Measurements from ENCODE around the gene OTUB1. TPM values are rescaled to one million over a fixed set of nuclear protein-coding genes. Genes with fewer than 3 reads are reported as not detected.

OTUB1 gene
- total and polyA plus RNA-seq, 2 of the 13 experiments (the other 11 are each of a cell fraction or from before 2014, with no cell fraction given), result 58.8 to 130 TPM

- TF ChIP-seq LBX2 (CRISPR knock-in tag; IDR thresholded peaks at IDR 0.05; ENCODE audit: borderline replicate concordance), result 0 out of 2 replicates have a peak, but pooled peaks have one; percentile 55
- TF ChIP-seq ZNF605 (CRISPR knock-in tag; IDR thresholded peaks at IDR 0.05), result peak; percentile 88
- TF ChIP-seq, protein P1, sequence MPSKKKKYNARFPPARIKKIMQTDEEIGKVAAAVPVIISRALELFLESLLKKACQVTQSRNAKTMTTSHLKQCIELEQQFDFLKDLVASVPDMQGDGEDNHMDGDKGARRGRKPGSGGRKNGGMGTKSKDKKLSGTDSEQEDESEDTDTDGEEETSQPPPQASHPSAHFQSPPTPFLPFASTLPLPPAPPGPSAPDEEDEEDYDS (CRISPR knock-in tag; IDR thresholded peaks at IDR 0.05), result peak; percentile 82
- peak; percentile 86 for TF ChIP-seq PHF20 (CRISPR knock-in tag; IDR thresholded peaks at IDR 0.05)
- no peak for TF ChIP-seq RARG (CRISPR knock-in tag; IDR thresholded peaks at IDR 0.05; ENCODE audit: low read depth)
- TF ChIP-seq ZNF781 (CRISPR knock-in tag; IDR thresholded peaks at IDR 0.05; ENCODE audit: borderline replicate concordance, not compliant biosample characterization), result no peak
- no peak for TF ChIP-seq SOX13 (IDR thresholded peaks at IDR 0.05)
- TF ChIP-seq SOX13 (CRISPR knock-in tag; conservative IDR thresholded peaks at IDR 0.05 in 1 of 2, IDR thresholded peaks at IDR 0.05 in 1 of 2), result 0 out of 4 replicates have a peak, but pooled peaks of 1 of the 2 experiments have one; percentile 20
- TF ChIP-seq CAMTA2 (CRISPR knock-in tag; IDR thresholded peaks at IDR 0.05; ENCODE audit: borderline replicate concordance), result peak; percentile 61; the same call in 1 of the 2 replicates
- no peak for TF ChIP-seq NONO (IDR thresholded peaks at IDR 0.05)
- 0 out of 2 replicates have a peak, but pooled peaks have one; percentile 49 for TF ChIP-seq NONO (CRISPR knock-in tag; conservative IDR thresholded peaks at IDR 0.05)
- TF ChIP-seq BHLHE40 (IDR thresholded peaks at IDR 0.05; ENCODE audit: low read length), result peak; percentile 71
- no peak; the same call in 1 of the 2 replicates for TF ChIP-seq ZBTB38 (CRISPR knock-in tag; IDR thresholded peaks at IDR 0.05)
- TF ChIP-seq ZNF24 (IDR thresholded peaks at IDR 0.05), result no peak
- TF ChIP-seq ZNF10 (CRISPR knock-in tag; IDR thresholded peaks at IDR 0.05; ENCODE audit: borderline replicate concordance, low read depth), result no peak
- TF ChIP-seq, protein P2, sequence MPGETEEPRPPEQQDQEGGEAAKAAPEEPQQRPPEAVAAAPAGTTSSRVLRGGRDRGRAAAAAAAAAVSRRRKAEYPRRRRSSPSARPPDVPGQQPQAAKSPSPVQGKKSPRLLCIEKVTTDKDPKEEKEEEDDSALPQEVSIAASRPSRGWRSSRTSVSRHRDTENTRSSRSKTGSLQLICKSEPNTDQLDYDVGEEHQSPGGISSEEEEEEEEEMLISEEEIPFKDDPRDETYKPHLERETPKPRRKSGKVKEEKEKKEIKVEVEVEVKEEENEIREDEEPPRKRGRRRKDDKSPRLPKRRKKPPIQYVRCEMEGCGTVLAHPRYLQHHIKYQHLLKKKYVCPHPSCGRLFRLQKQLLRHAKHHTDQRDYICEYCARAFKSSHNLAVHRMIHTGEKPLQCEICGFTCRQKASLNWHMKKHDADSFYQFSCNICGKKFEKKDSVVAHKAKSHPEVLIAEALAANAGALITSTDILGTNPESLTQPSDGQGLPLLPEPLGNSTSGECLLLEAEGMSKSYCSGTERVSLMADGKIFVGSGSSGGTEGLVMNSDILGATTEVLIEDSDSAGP (CRISPR knock-in tag; IDR thresholded peaks at IDR 0.05; ENCODE audit: borderline replicate concordance), result peak; percentile 94; the same call in 1 of the 2 replicates
- TF ChIP-seq SP4 (CRISPR knock-in tag; IDR thresholded peaks at IDR 0.05), result peak; percentile 90
- 0 out of 2 replicates have a peak, but pooled peaks have one; percentile 77 for TF ChIP-seq ZNF160 (CRISPR knock-in tag; IDR thresholded peaks at IDR 0.05)
- TF ChIP-seq YY1 (IDR thresholded peaks at IDR 0.05; ENCODE audit: insufficient read depth, insufficient replicate concordance, low read depth, low read length), result peak; percentile 96
- no peak for TF ChIP-seq ZNF589 (CRISPR knock-in tag; conservative IDR thresholded peaks at IDR 0.05)
- TF ChIP-seq FOXO4 (CRISPR knock-in tag; conservative IDR thresholded peaks at IDR 0.05), result no peak
- no peak; the same call in 1 of the 2 replicates for TF ChIP-seq ZSCAN5A (CRISPR knock-in tag; IDR thresholded peaks at IDR 0.05; ENCODE audit: borderline replicate concordance)
- TF ChIP-seq KLF9 (CRISPR knock-in tag; IDR thresholded peaks at IDR 0.05; ENCODE audit: low read depth), result no peak
- peak; percentile 82; the same call in 1 of the 2 replicates for TF ChIP-seq NRL (CRISPR knock-in tag; IDR thresholded peaks at IDR 0.05; ENCODE audit: borderline replicate concordance)
Observed at GRCh38 chr11:63986156-63986931, at the start of gene OTUB1 (continued).
